ENCODE measurements around the gene FAM53B.

DNA sequence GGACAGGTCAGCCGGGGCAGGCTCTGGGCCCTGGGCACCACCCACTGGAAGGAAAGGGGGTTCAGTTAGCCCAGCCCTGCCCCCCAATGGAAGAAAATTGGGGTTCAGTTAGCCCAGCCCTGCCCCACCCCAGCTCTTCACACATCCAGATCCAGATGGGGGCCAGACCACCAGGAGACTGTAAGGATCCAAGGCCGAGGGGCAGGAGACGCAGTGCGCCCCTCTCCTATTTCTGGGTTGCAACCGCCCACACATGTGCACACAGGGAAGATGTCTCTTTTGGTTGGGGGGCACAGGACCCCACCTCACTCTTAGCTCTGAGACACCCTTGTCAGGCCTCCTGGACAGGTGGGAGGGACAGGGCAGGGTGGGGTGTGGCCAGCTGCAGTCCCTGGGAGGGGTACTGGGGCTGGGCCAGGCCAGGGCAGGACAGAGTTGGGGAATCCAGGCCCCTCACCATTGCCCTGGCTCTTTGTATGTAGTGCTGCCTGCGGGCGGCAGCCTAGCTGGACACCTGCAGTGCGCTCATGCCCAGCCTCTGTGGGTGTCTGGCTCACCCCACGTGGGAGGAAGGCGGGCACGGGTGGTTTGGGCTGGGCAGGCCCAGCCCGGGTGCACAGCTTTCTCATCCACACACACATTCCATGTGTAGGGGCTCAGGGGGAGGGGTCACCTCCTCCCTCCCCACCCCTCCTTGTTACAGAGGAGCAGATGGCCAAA lies 141.4 kb downstream of the FAM53B start:
- TF ChIP-seq SMC3 (IDR thresholded peaks at IDR 0.05; ENCODE audit: low read depth, low read length) (no peak), EZH2phosphoT487 (IDR thresholded peaks at IDR 0.05; ENCODE audit: borderline replicate concordance, low read depth) (no peak), FOXM1 (IDR thresholded peaks at IDR 0.05; ENCODE audit: low read depth) (no peak), RCOR1 (IDR thresholded peaks at IDR 0.05; ENCODE audit: low read length) (no peak), POLR2AphosphoS5 (IDR thresholded peaks at IDR 0.05; ENCODE audit: low read depth, low read length) (no peak)
- TF ChIP-seq, protein P1, sequence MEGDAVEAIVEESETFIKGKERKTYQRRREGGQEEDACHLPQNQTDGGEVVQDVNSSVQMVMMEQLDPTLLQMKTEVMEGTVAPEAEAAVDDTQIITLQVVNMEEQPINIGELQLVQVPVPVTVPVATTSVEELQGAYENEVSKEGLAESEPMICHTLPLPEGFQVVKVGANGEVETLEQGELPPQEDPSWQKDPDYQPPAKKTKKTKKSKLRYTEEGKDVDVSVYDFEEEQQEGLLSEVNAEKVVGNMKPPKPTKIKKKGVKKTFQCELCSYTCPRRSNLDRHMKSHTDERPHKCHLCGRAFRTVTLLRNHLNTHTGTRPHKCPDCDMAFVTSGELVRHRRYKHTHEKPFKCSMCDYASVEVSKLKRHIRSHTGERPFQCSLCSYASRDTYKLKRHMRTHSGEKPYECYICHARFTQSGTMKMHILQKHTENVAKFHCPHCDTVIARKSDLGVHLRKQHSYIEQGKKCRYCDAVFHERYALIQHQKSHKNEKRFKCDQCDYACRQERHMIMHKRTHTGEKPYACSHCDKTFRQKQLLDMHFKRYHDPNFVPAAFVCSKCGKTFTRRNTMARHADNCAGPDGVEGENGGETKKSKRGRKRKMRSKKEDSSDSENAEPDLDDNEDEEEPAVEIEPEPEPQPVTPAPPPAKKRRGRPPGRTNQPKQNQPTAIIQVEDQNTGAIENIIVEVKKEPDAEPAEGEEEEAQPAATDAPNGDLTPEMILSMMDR (IDR thresholded peaks at IDR 0.05): no peak
